ENCODE results near the gene KRTAP19-8. TPM values are rescaled to one million over a fixed set of nuclear protein-coding genes. Genes with fewer than 3 reads are reported as not detected.

Gene KRTAP19-8
- total RNA-seq, 1 donor from 2014 or later, result not detected

- Histone ChIP-seq H3K4me3 (ENCODE audit: low read depth, low read length) (no peak overlapping the region), H3K36me3 (ENCODE audit: control insufficient read depth, insufficient read depth, low read length) (no peaks in the 10 kb centered on the region), H3K27me3 (ENCODE audit: control insufficient read depth, insufficient read depth, low read length) (no peaks in the 10 kb centered on the region)
- no peak for FAIRE-seq
- no peak for DNase-seq (ENCODE audit: low read depth)
- no peak for TF ChIP-seq CTCF (IDR thresholded peaks at IDR 0.05; ENCODE audit: insufficient read depth, low read length, severe bottlenecking)
Measured at GRCh38 chr21:31075848-31076247, 37.6 kb upstream of the KRTAP19-8 start.

GRCh38 chr21:31072533-31072932 is 34.3 kb upstream of the KRTAP19-8 start:
- no peaks in the 10 kb centered on the region for H3K36me3 ChIP-seq (ENCODE audit: control insufficient read depth, insufficient read depth, low read length)
- no peak overlapping the region for H3K4me3 ChIP-seq (ENCODE audit: low read depth, low read length)
- FAIRE-seq (no peak), DNase-seq (ENCODE audit: low read depth) (no peak)
- TF ChIP-seq CTCF (IDR thresholded peaks at IDR 0.05; ENCODE audit: insufficient read depth, low read length, severe bottlenecking), result no peak
- no peaks in the 10 kb centered on the region for H3K27me3 ChIP-seq (ENCODE audit: control insufficient read depth, insufficient read depth, low read length)

- no peaks in the 10 kb centered on the region for H3K27me3 ChIP-seq (ENCODE audit: control insufficient read depth, insufficient read depth, low read length)
- FAIRE-seq, result no peak
- H3K36me3 ChIP-seq (ENCODE audit: control insufficient read depth, insufficient read depth, low read length), result no peaks in the 10 kb centered on the region
- DNase-seq (ENCODE audit: low read depth), result no peak
- TF ChIP-seq CTCF (IDR thresholded peaks at IDR 0.05; ENCODE audit: insufficient read depth, low read length, severe bottlenecking), result no peak
- H3K4me3 ChIP-seq (ENCODE audit: low read depth, low read length), result no peak overlapping the region
Measured at GRCh38 chr21:31064803-31065202, 26.5 kb upstream of the KRTAP19-8 start.

- FAIRE-seq (no peak), DNase-seq (ENCODE audit: low read depth) (no peak)
- H3K36me3 ChIP-seq (ENCODE audit: control insufficient read depth, insufficient read depth, low read length), result no peaks in the 10 kb centered on the region
- no peaks in the 10 kb centered on the region for H3K27me3 ChIP-seq (ENCODE audit: control insufficient read depth, insufficient read depth, low read length)
- no peak for TF ChIP-seq CTCF (IDR thresholded peaks at IDR 0.05; ENCODE audit: insufficient read depth, low read length, severe bottlenecking)
- no peak overlapping the region for H3K4me3 ChIP-seq (ENCODE audit: low read depth, low read length)
Measured at GRCh38 chr21:31052489-31053142, 14.3 kb upstream of the KRTAP19-8 start.

GRCh38 chr21:31050577-31051157 is 12.4 kb upstream of the KRTAP19-8 start:
- FAIRE-seq, result no peak
- no peaks in the 10 kb centered on the region for H3K27me3 ChIP-seq (ENCODE audit: control insufficient read depth, insufficient read depth, low read length)
- no peak overlapping the region for H3K4me3 ChIP-seq (ENCODE audit: low read depth, low read length)
- DNase-seq (ENCODE audit: low read depth), result no peak
- TF ChIP-seq CTCF (IDR thresholded peaks at IDR 0.05; ENCODE audit: insufficient read depth, low read length, severe bottlenecking), result no peak
- no peaks in the 10 kb centered on the region for H3K36me3 ChIP-seq (ENCODE audit: control insufficient read depth, insufficient read depth, low read length)

- FAIRE-seq (no peak), DNase-seq (ENCODE audit: low read depth) (no peak)
- TF ChIP-seq CTCF (IDR thresholded peaks at IDR 0.05; ENCODE audit: insufficient read depth, low read length, severe bottlenecking), result no peak
- Histone ChIP-seq H3K4me3 (ENCODE audit: low read depth, low read length) (no peak overlapping the region), H3K36me3 (ENCODE audit: control insufficient read depth, insufficient read depth, low read length) (no peaks in the 10 kb centered on the region), H3K27me3 (ENCODE audit: control insufficient read depth, insufficient read depth, low read length) (no peaks in the 10 kb centered on the region)
Measured at GRCh38 chr21:31045841-31046240, 7.6 kb upstream of the KRTAP19-8 start.

All from bronchial epithelial cell (primary cell).